GM12872 (cell line): ENCODE results near the gene PKN2.

Source experiments
- TF ChIP-seq, protein P1 (sequence below): IDR thresholded peaks from 3 replicates; pipeline ENCODE4 v1.5.1; 2011; ENCODE audit warnings: low read depth, mild to moderate bottlenecking, low read length, moderate library complexity; ENCODE audit not compliant: insufficient read depth

Gene PKN2

DNA sequence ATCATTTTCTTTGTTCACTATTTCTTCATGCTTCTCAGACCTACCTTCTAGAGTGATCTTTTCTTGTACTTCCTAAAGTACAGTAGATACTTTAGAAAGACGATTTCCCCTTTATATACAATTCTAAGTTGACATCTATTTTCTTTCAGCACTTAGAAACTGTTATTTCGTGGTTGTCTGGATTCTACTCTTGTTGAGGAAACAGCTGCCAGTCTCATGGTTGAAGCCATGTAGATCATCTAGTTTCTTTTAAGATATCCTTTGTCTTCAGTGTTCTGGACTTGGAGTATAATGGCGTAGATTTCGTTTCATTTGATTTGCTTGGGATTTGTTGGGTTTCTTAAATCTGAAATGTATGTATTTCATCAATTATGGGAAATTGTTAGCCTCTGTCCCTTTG lies 67.6 kb downstream of the PKN2 start:
- TF ChIP-seq, protein P1, sequence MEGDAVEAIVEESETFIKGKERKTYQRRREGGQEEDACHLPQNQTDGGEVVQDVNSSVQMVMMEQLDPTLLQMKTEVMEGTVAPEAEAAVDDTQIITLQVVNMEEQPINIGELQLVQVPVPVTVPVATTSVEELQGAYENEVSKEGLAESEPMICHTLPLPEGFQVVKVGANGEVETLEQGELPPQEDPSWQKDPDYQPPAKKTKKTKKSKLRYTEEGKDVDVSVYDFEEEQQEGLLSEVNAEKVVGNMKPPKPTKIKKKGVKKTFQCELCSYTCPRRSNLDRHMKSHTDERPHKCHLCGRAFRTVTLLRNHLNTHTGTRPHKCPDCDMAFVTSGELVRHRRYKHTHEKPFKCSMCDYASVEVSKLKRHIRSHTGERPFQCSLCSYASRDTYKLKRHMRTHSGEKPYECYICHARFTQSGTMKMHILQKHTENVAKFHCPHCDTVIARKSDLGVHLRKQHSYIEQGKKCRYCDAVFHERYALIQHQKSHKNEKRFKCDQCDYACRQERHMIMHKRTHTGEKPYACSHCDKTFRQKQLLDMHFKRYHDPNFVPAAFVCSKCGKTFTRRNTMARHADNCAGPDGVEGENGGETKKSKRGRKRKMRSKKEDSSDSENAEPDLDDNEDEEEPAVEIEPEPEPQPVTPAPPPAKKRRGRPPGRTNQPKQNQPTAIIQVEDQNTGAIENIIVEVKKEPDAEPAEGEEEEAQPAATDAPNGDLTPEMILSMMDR = no peak

DNA sequence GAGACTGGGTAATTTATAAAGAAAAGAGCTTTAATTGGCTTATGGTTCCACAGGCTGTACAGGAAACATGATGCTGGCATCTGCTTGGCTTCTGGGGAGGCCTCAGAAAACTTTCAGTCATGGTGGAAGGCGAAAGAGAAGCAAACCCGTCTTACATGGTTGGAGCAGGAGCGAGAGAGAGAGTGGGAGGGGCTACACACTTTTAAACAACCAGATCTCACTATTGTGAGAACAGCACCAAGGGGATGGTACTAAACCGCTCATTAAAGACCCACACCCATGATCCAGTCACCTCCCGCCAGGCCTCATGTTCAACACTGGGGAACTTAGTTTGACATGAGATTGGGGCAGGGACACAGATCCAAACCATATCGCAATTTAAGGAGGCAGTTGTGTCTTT lies 69.4 kb downstream of the PKN2 start:
- TF ChIP-seq, protein P1 = no peak

DNA sequence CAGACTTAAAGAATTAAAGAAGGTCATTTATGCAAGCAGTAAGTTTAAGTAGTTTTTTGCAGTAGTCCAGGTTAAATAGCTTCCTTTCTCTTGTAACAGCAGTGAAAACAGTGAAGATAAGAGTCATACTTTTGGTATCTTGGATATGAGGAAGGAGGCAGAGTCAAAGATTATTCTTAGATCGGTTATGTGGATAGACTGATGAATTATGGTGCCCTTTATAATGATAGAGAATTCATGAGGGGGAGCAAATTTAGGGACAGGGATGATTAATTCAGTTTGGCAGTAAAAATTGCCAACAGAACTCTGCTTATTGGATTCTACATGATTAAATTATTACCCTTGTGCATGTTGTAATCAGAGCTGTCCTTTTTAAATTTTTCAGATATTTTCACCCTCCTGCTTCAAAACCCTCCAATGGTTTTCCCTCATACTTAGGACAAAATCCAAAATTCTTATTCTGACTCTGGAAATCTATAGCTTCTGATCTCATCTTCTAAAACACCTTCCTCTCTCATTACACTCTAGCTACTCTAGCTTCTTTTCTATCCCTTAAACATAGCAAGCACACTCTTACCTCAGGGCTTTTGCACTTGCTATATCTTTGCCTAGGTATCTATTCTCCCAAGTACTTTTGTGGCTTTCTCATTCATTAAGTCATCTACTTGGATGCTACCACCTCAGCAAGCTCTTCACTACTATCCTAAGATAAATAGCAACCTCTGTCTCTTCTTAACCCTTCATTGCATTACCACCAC lies 79.8 kb downstream of the PKN2 start:
- TF ChIP-seq, protein P1 = no peak

DNA sequence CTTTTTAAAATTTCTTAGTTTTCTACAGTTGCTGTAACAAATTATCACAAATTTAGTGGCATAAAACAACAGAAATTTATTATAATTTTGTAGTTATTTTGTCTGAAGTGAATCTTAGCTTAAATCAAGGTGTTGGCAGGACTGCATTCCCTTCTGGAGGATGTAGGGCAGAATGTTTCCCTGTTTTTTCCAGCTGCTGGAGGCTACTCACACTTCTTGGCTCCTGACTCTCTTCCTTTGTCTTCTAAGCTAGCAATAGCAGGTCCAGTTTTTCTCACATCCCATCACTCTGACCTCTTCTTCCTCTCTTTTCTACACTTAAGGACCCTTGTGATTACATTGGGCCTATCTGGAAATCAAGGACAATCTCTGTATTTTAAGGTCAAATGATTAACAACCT lies 84.1 kb downstream of the PKN2 start:
- TF ChIP-seq, protein P1 = no peak

DNA sequence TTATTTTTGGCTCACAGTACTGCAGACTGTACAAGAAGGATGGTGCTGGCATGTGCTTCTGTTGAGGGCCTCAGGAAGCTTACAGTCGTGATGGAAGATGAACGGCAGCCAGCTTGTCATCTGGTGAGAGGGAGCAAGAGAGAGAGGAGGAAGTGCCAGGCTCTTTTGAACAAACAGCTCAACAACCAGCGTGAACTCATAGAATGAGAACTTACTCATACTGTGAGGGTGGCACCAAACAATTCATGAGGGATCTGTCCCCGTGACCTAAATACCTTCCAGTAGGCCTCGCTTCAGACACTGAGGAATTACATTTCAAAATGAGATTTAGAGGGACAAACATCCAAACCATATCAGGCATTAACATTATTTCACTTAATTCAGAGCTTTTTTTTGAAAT lies 84.7 kb downstream of the PKN2 start:
- TF ChIP-seq, protein P1 = no peak

DNA sequence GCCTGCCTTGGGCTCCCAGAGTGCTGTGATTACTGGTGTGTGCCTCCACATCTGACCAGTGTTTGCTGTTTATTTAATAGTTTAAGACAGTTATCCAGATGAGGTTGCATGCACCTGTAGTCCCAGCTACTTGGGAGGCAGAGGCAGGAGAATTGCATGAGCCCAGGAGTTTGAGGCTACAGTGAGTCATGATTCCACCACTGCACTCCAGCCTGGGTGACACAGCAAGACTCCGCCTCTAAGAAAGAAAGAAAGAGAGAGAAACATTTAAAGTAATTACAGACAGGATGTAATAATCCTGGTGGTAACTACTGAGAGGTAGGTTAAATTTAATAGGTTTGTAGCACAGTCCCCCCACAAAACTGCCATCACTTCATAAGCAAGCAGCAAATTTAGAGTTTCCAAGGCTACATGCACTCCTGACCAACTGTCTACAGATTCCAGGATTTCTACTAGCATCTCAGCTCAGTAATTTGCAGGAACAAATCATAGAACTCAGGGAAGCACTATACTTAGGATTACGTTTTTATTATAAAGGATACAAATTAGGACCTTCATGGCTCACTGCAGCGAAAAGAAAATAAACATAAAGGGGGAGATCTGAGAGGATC lies 89.6 kb downstream of the PKN2 start:
- TF ChIP-seq, protein P1 = no peak

DNA sequence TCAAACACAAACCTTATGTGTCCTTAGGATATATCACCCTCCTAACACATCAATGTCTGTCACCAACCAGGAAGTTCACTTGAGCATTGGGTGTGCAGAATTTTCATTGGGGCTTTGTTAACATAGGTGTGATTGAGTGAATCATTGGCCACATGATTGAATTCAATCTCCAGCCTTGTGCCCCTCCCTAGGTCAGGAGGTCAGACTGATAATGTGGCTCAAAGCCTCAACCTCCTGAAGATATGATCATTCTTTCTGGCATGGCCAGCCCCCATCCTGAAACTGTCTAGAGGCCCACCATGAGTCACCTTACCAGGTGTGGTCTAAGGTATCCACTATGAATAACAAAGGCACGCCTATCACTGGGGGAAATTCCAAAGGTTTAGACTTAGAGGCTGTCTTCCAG lies 90.1 kb downstream of the PKN2 start:
- TF ChIP-seq, protein P1 = no peak
